ENCODE results near the gene WSB2. TPM values are rescaled to one million over a fixed set of nuclear protein-coding genes. Genes with fewer than 3 reads are reported as not detected.

Gene WSB2
- total and polyA plus RNA-seq, 9 of the 15 experiments (the other 6 are each of a cell fraction or from before 2014, with no cell fraction given), result 31.4 to 77.6 (median 52.6) TPM

GRCh38 chr12:118011377-118011776, 49.6 kb downstream of the WSB2 start (continued):
- TF ChIP-seq ATF2 (CRISPR knock-in tag; IDR thresholded peaks at IDR 0.05) (no peak), SIRT6 (IDR thresholded peaks at IDR 0.05; ENCODE audit: low read depth, low read length) (no peak), ZNF280B (CRISPR knock-in tag; IDR thresholded peaks at IDR 0.05) (no peak), PTRF (tag; IDR thresholded peaks at IDR 0.05) (peak; percentile 87), CREB3 (tag; conservative IDR thresholded peaks at IDR 0.05; ENCODE audit: low read depth) (peak; percentile 83), ILF3 (IDR thresholded peaks at IDR 0.05; ENCODE audit: borderline replicate concordance) (no peak), NR2C1 (IDR thresholded peaks at IDR 0.05) (no peak), NR2C1 (tag; IDR thresholded peaks at IDR 0.05) (peak; percentile 79), ZBED1 (IDR thresholded peaks at IDR 0.05) (no peak), TEAD2 (tag; IDR thresholded peaks at IDR 0.05) (peak; percentile 64; the same call in 1 of the 2 replicates), OTX1 (CRISPR knock-in tag; IDR thresholded peaks at IDR 0.05) (no peak), ZKSCAN3 (CRISPR knock-in tag; IDR thresholded peaks at IDR 0.05) (no peak), E2F5 (CRISPR knock-in tag; IDR thresholded peaks at IDR 0.05) (no peak), CBFA2T3 (IDR thresholded peaks at IDR 0.05) (no peak), IRF9 (tag; IDR thresholded peaks at IDR 0.05) (peak; percentile 86), SMAD4 (CRISPR knock-in tag; conservative IDR thresholded peaks at IDR 0.05) (peak; percentile 80), PRPF4 (IDR thresholded peaks at IDR 0.05; ENCODE audit: insufficient read depth, low read depth, low read length, poor library complexity, severe bottlenecking) (no peak), BRF2 (IDR thresholded peaks at IDR 0.05; ENCODE audit: borderline replicate concordance, insufficient read depth, insufficient read length) (no peak), NFE2L1 (tag; IDR thresholded peaks at IDR 0.05; ENCODE audit: borderline replicate concordance, low read depth) (peak; percentile 17; the same call in 1 of the 2 replicates), ZNF668 (CRISPR knock-in tag; IDR thresholded peaks at IDR 0.05) (0 out of 2 replicates have a peak, but pooled peaks have one; percentile 32)

Measured in K562 (cell line).